ENCODE measurements around the gene MTFR2. TPM values are rescaled to one million over a fixed set of nuclear protein-coding genes. Genes with fewer than 3 reads are reported as not detected.
A peak's percentile ranks its signal among the peaks of the same experiment; 100 is the strongest.

MTFR2 gene
- total RNA-seq, 1 donor from 2014 or later, result 24.4 TPM

DNA sequence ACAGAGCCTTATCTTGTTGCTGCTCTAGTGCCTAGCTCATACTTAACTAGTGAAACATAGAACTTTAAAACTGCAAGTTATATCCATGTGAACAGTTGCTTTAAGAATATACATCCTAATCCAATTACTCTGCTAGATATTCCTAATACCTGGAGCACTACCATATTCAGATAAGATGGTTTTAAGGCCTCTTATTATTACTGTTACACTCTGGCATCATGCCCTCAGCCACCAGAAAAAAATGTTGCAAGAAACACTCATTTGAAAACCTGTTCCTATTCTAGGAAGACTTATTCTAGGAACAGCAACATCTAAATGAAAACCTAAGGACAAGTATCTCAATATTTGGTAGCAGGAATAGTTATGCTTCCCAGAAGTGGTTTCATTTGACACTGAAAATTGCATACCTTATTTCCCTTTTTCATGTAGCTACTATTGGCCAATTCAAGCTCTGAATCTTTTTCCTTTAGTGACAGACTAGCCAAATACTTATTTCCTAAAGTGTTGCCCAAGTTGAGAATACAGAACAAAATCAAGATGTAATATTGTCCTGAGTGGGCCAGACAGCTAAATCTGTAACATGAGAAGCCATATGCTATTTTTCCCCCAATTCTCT, 4.8 kb upstream of the MTFR2 start:
- H3K36me3 Mint-ChIP-seq (ENCODE audit: low read depth), result peaks cover 30% of the 10 kb centered on the region
- no peaks in the 10 kb centered on the region for H3K27me3 Mint-ChIP-seq
- H3K4me1 Mint-ChIP-seq, result peaks cover 24% of the 10 kb centered on the region
- no peak overlapping the region for H3K27ac Mint-ChIP-seq
- no peak for DNase-seq
- intact Hi-C loops (cut with micrococcal nuclease), result loop anchor here (2.0 kb wide), 1 partner anchor 16 kb away; no protein-coding TSS in a partner anchor
- H3K4me3 Mint-ChIP-seq, result no peak overlapping the region
- H3K9me3 Mint-ChIP-seq, result no peaks in the 10 kb centered on the region

DNA sequence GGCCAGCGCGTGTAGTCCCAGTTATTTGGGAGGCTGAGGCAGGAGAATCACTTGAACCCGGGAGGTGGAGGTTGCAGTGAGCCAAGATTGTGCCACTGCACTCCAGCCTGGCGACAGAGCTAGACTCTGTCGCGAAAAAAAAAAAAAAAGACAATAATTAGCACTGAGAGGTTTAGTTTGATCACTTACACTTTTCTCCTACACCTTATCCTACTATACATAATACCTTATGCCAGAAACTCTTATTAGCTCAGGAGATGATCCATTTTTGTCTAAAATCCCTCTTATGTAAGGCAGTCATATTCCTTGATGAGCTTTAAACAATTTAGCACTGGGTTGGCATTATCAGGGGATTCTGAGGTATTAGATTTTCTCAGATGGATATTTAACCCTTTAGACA, 3.6 kb upstream of the MTFR2 start:
- Mint-ChIP-seq H3K27me3 (no peaks in the 10 kb centered on the region), H3K9me3 (no peaks in the 10 kb centered on the region), H3K4me3 (no peak overlapping the region), H3K27ac (no peak overlapping the region), H3K36me3 (ENCODE audit: low read depth) (peaks cover 28% of the 10 kb centered on the region), H3K4me1 (peaks cover 33% of the 10 kb centered on the region)
- no peak for DNase-seq
- intact Hi-C loops (cut with micrococcal nuclease), result loop anchor here (2.0 kb wide), 1 partner anchor 17 kb away; no protein-coding TSS in a partner anchor

DNA sequence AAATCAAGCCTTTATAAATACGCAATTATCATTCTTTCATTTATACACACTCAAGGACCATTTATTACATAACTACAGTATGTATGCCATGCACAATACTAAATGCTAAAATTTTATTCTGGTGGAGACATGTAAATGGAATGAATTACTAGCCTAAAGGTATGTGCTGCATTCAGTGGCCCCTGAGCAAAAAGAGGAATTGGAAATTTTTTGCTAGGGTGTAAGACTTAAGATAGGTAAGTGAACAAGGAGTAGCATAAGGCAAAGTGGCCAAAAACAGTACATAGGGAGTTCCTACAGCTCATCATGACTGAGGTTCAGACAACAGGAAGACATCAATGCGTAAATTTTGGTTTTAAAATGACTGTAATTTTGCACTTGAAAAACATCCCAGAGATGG, 2.3 kb upstream of the MTFR2 start:
- no peak for DNase-seq
- peaks cover 35% of the 10 kb centered on the region for H3K36me3 Mint-ChIP-seq (ENCODE audit: low read depth)
- H3K4me1 Mint-ChIP-seq, result peaks cover 46% of the 10 kb centered on the region
- intact Hi-C loops (cut with micrococcal nuclease), result no loop called here
- no peaks in the 10 kb centered on the region for H3K27me3 Mint-ChIP-seq
- no peak overlapping the region for H3K27ac Mint-ChIP-seq
- no peaks in the 10 kb centered on the region for H3K9me3 Mint-ChIP-seq
- no peak overlapping the region for H3K4me3 Mint-ChIP-seq

GRCh38 chr6:136251394-136251793, 1.3 kb upstream of the MTFR2 start:
- H3K9me3 Mint-ChIP-seq, result no peaks in the 10 kb centered on the region
- H3K4me3 Mint-ChIP-seq, result peak overlapping the region; percentile 97
- H3K4me1 Mint-ChIP-seq, result peaks cover 50% of the 10 kb centered on the region
- peak overlapping the region; percentile 30 for H3K27ac Mint-ChIP-seq
- peaks cover 35% of the 10 kb centered on the region for H3K36me3 Mint-ChIP-seq (ENCODE audit: low read depth)
- intact Hi-C loops (cut with micrococcal nuclease), result loop anchor here (2.0 kb wide), 1 partner anchor 65 kb away; no protein-coding TSS in a partner anchor
- H3K27me3 Mint-ChIP-seq, result no peaks in the 10 kb centered on the region
- no peak for DNase-seq

DNA sequence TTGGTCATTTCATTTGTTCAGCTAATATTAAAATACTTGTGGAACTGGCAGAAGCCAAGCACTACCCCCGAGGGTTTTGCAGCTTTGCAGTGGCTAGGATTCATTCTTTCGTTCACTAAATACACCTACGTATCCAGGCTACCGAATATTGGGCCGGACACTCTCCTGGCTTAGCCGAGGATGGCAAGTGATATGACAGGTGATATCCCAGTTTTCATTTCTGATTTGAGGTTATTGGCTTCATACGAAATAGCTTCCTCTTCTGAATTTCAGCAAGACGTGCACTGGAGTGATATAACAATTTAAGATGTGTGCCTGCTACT, 536 bp upstream of the MTFR2 start:
- intact Hi-C loops (cut with micrococcal nuclease), result loop anchor here (1.0 to 2.0 kb wide), 3 partner anchors 38 to 752 kb away; no protein-coding TSS in a partner anchor
- peaks cover 39% of the 10 kb centered on the region for H3K36me3 Mint-ChIP-seq (ENCODE audit: low read depth)
- H3K27ac Mint-ChIP-seq, result peak overlapping the region; percentile 91
- DNase-seq, result no peak
- H3K9me3 Mint-ChIP-seq, result no peaks in the 10 kb centered on the region
- H3K27me3 Mint-ChIP-seq, result no peaks in the 10 kb centered on the region
- peaks cover 52% of the 10 kb centered on the region for H3K4me1 Mint-ChIP-seq
- H3K4me3 Mint-ChIP-seq, result peak overlapping the region; percentile 97

- intact Hi-C loops (cut with micrococcal nuclease), result no loop called here
- DNase-seq, result no peak
- no peaks in the 10 kb centered on the region for H3K9me3 Mint-ChIP-seq
- peaks cover 49% of the 10 kb centered on the region for H3K4me1 Mint-ChIP-seq
- peak overlapping the region; percentile 97 for H3K4me3 Mint-ChIP-seq
- H3K27me3 Mint-ChIP-seq, result no peaks in the 10 kb centered on the region
- peaks cover 43% of the 10 kb centered on the region for H3K36me3 Mint-ChIP-seq (ENCODE audit: low read depth)
- peak overlapping the region; percentile 91 for H3K27ac Mint-ChIP-seq
Measured at GRCh38 chr6:136249336-136249735, 775 bp downstream of the MTFR2 start.

- H3K36me3 Mint-ChIP-seq (ENCODE audit: low read depth), result peaks cover 55% of the 10 kb centered on the region
- no peak for DNase-seq
Measured at GRCh38 chr6:136244061-136244616, 6.0 kb downstream of the MTFR2 start.

DNA sequence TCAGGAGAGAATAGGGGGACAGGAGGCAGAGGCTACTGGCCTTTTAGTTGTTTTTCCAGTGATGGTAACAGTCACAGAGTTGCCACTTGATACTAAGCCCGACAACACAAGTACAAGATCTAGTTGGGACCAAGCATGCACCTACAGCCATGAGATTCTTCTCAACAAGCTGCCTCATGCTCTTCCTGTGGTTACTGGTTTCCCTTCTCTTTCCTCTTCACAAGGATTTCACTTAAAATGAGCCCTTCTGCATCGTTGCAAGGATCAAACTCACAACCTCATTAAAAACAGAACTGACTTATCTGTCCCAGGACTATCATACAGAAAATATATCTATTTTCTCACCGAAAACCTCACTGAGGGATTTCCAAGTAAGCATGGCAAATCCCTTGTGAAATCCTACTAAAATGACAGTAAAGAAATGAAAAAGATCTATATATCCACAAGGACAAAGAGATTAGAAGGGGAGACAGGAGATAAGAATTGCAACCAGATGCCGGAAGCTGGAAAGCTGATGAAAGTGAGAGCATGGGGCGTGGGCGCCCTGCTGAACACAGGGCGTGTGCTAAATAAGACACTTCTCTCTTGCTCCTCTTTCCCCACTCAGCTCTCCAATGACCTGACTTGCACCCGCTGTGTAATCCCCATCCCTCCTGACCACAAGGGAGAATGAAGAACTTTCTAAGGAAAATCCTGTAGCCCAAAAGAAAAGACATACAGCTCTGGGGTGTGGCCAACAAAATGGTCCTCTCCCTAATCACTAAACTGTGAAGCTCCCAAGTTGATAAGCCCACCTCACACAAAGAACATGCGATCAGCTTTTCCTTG, 13.4 kb downstream of the MTFR2 start:
- no peak for DNase-seq
- Mint-ChIP-seq H3K36me3 (ENCODE audit: low read depth) (peaks cover 52% of the 10 kb centered on the region), H3K4me3 (peak overlapping the region; percentile 25), H3K27ac (peak overlapping the region; percentile 78), H3K4me1 (peaks cover 13% of the 10 kb centered on the region), H3K9me3 (no peaks in the 10 kb centered on the region), H3K27me3 (no peaks in the 10 kb centered on the region)
- intact Hi-C loops (cut with micrococcal nuclease), result no loop called here

More at GRCh38 chr6:136244061-136244616, 6.0 kb downstream of the MTFR2 start:
- intact Hi-C loops (cut with micrococcal nuclease), result no loop called here
- H3K27me3 Mint-ChIP-seq, result no peaks in the 10 kb centered on the region
- no peak overlapping the region for H3K4me3 Mint-ChIP-seq
- peaks cover 23% of the 10 kb centered on the region for H3K4me1 Mint-ChIP-seq
- H3K9me3 Mint-ChIP-seq, result no peaks in the 10 kb centered on the region
- H3K27ac Mint-ChIP-seq, result no peak overlapping the region

DNA sequence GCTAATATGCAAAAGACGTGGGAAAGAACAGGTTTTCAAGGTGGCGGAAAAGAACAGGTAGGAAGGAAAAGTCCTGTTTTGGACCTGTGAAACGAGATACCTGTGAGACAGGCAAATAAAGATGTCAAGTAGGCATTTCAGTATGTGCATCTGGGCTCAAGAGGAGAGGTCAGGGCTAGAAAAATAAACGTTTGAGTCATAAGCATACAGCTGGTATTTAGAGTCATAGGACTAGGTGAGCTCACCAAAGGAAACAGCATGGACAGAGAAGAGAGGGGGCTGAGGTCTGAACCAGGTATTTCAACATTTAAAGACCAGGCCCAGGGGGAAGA, 14.9 kb downstream of the MTFR2 start:
- H3K9me3 Mint-ChIP-seq, result no peaks in the 10 kb centered on the region
- no peaks in the 10 kb centered on the region for H3K27me3 Mint-ChIP-seq
- no peak overlapping the region for H3K4me3 Mint-ChIP-seq
- no peak for DNase-seq
- H3K4me1 Mint-ChIP-seq, result peaks cover 13% of the 10 kb centered on the region
- H3K36me3 Mint-ChIP-seq (ENCODE audit: low read depth), result peaks cover 53% of the 10 kb centered on the region
- no peak overlapping the region for H3K27ac Mint-ChIP-seq
- intact Hi-C loops (cut with micrococcal nuclease), result no loop called here

- Mint-ChIP-seq H3K4me1 (peaks cover 13% of the 10 kb centered on the region), H3K9me3 (no peaks in the 10 kb centered on the region), H3K4me3 (no peak overlapping the region), H3K27ac (no peak overlapping the region), H3K27me3 (no peaks in the 10 kb centered on the region), H3K36me3 (ENCODE audit: low read depth) (peaks cover 47% of the 10 kb centered on the region)
- intact Hi-C loops (cut with micrococcal nuclease), result no loop called here
- no peak for DNase-seq
Measured at GRCh38 chr6:136232701-136233100, 17.4 kb downstream of the MTFR2 start.

GRCh38 chr6:136230219-136230853, 19.8 kb downstream of the MTFR2 start:
- H3K4me1 Mint-ChIP-seq, result peaks cover 17% of the 10 kb centered on the region
- H3K27me3 Mint-ChIP-seq, result no peaks in the 10 kb centered on the region
- DNase-seq, result no peak
- no peak overlapping the region for H3K4me3 Mint-ChIP-seq
- H3K36me3 Mint-ChIP-seq (ENCODE audit: low read depth), result peaks cover 31% of the 10 kb centered on the region
- no peak overlapping the region for H3K27ac Mint-ChIP-seq
- intact Hi-C loops (cut with micrococcal nuclease), result no loop called here
- no peaks in the 10 kb centered on the region for H3K9me3 Mint-ChIP-seq

DNA sequence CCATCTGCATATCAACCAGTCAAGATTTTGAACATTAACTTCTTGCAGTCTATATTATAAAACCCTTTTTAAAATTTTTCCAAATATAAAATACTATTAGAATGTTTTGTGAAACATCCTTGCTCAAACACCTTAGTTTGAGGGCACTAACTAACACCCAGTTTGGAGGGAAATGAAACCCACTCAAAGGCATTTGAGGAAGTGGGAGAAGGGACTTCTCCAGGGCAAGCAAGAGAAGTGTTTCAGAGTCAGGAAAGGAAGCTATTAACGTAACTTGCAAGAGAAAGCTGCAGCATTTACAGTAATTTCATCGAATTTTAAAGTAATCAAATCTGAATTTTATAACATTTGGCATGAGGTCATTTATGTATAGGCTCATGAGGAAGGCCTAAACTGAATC, 21.3 kb downstream of the MTFR2 start:
- DNase-seq, result no peak
- Mint-ChIP-seq H3K4me3 (no peak overlapping the region), H3K36me3 (ENCODE audit: low read depth) (peaks cover 31% of the 10 kb centered on the region), H3K27me3 (no peaks in the 10 kb centered on the region), H3K9me3 (peaks cover 5% of the 10 kb centered on the region), H3K4me1 (peaks cover 21% of the 10 kb centered on the region), H3K27ac (no peak overlapping the region)
- intact Hi-C loops (cut with micrococcal nuclease), result loop anchor here (10.0 kb wide), 2 partner anchors 194 to 304 kb away; no protein-coding TSS in a partner anchor

DNA sequence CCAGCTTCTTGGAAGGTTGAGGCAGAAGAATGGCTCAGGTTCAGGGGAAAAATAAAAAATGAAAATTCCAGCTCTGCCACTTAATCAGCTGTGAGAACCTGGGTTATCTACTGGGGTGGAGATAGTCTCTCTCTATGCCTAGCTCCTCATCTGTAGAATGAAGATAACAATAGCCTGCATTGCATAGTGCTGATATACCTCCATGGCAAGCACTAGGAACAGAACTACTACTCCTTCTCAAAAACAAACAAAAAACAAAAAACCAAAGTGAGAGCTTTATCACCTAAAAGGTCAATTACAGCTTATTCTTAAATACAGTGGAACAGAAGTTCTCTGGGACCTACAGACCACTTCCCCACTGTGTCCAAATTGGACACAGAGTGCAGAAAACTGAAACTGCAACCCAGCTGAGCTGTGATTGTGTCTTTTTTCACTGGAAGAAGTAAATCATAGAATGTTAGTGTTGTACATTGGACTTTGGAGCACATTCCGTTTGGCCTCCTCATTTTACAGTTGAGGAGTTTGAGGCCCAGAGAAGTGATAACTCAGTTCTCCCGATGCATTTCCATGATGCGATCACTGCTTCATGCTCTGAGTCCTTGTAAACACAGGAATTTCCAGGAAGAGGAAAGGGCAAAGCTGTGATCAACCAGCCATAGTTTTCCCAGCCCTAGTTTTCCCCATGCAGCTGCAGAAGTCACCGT, 23.3 kb downstream of the MTFR2 start:
- intact Hi-C loops (cut with micrococcal nuclease), result loop anchor here (1.0 to 10.0 kb wide), 7 partner anchors 192 to 776 kb away; partner anchors contain the start of gene AHI1
- Mint-ChIP-seq H3K36me3 (ENCODE audit: low read depth) (peaks cover 28% of the 10 kb centered on the region), H3K9me3 (peaks cover 5% of the 10 kb centered on the region), H3K27me3 (no peaks in the 10 kb centered on the region), H3K4me3 (peak overlapping the region; percentile 25), H3K27ac (peak overlapping the region; percentile 44), H3K4me1 (peaks cover 22% of the 10 kb centered on the region)
- no peak for DNase-seq

Data from activated CD4-positive, alpha-beta T cell treated with anti-CD3 and anti-CD28 coated beads, Interleukin-2, amount 10 ng/mL, durations not matched to agents 24 days and 14 days (primary cell).